Osteoblast (primary cell): ENCODE measurements around the gene PKP1. TPM values are rescaled to one million over a fixed set of nuclear protein-coding genes. Genes with fewer than 3 reads are reported as not detected.

ENCODE experiments used
- DNase-seq: peaks from one replicate; pipeline ENCODE4 v3.0.0; 2011; ENCODE audit warnings: low spot score, mixed read lengths; ENCODE audit not compliant: insufficient read length; ENCODE audit errors: missing footprints
- H2AFZ ChIP-seq: 2 replicates; pipeline ENCODE4 v1.6.0; 2011; ENCODE audit warnings: mild to moderate bottlenecking, low read length
- H3K27ac ChIP-seq: 2 replicates; pipeline ENCODE4 v1.5.1; 2011; ENCODE audit warnings: mild to moderate bottlenecking, low read depth, low read length, moderate library complexity
- H3K27me3 ChIP-seq: 2 replicates; pipeline ENCODE4 v1.6.0; 2012; ENCODE audit warnings: mild to moderate bottlenecking, control low read depth, inconsistent platforms, low read length, moderate library complexity; ENCODE audit not compliant: insufficient read depth
- H3K36me3 ChIP-seq: 2 replicates; pipeline ENCODE4 v1.5.1; 2011; ENCODE audit warnings: mild to moderate bottlenecking, low read length, control low read depth, moderate library complexity; ENCODE audit not compliant: insufficient read depth
- H3K4me1 ChIP-seq: 2 replicates; pipeline ENCODE4 v1.5.1; 2011; ENCODE audit warnings: mild to moderate bottlenecking, low read length, control low read depth, moderate library complexity; ENCODE audit not compliant: insufficient read depth
- H3K4me2 ChIP-seq: 2 replicates; pipeline ENCODE4 v1.6.0; 2011; ENCODE audit warnings: mild to moderate bottlenecking, low read length; ENCODE audit not compliant: insufficient read depth
- H3K4me3 ChIP-seq: fragments of 200-600 bp; sonication (generic); 3 replicates; pipeline ENCODE4 v1.5.1; 2012; ENCODE audit warnings: mild to moderate bottlenecking, low read length, inconsistent platforms; ENCODE audit not compliant: insufficient read depth
- H3K79me2 ChIP-seq: 2 replicates; pipeline ENCODE4 v1.6.0; 2012; ENCODE audit warnings: mild to moderate bottlenecking, low read length, control low read depth, inconsistent platforms; ENCODE audit not compliant: insufficient read depth
- H3K9me3 ChIP-seq: 2 replicates; pipeline ENCODE4 v1.5.1; 2011; ENCODE audit warnings: low read depth, low read length, control low read depth
- H4K20me1 ChIP-seq: 2 replicates; pipeline ENCODE4 v1.6.0; 2012; ENCODE audit warnings: mild to moderate bottlenecking, low read length, control low read depth; ENCODE audit not compliant: insufficient read depth
- CTCF ChIP-seq: IDR thresholded peaks from 2 replicates; pipeline ENCODE4 v1.5.1; 2011; ENCODE audit warnings: mild to moderate bottlenecking, low read depth, low read length, moderate library complexity; ENCODE audit errors: extremely low read depth
- total RNA-seq: library from RNA; depleted of rRNA; stranded (reverse); fragments of >200 nt; gene quantifications from 2 replicates; pipeline ENCODE4 v1.2.3, GENCODE V29; 2012

PKP1 gene
- total RNA-seq, 1 donor, result under 0.01 TPM

GRCh38 chr1:201321826-201322390, 38.6 kb downstream of the PKP1 start:
- Histone ChIP-seq H3K36me3 (no peaks in the 10 kb centered on the region), H3K4me3 (no peak overlapping the region)
- TF ChIP-seq CTCF, result no peak

GRCh38 chr1:201322653-201323510, 39.6 kb downstream of the PKP1 start:
- no peak overlapping the region for H2AFZ ChIP-seq
- no peaks in the 10 kb centered on the region for H3K27me3 ChIP-seq
- TF ChIP-seq CTCF, result no peak
- H3K36me3 ChIP-seq, result no peaks in the 10 kb centered on the region
- H3K27ac ChIP-seq, result no peak overlapping the region
- no peaks in the 10 kb centered on the region for H3K79me2 ChIP-seq
- H3K4me2 ChIP-seq, result no peak overlapping the region
- H3K4me1 ChIP-seq, result no peaks in the 10 kb centered on the region
- no peak for DNase-seq
- no peak overlapping the region for H3K4me3 ChIP-seq
- H3K9me3 ChIP-seq, result no peaks in the 10 kb centered on the region
- no peaks in the 10 kb centered on the region for H4K20me1 ChIP-seq

More at GRCh38 chr1:201321826-201322390, 38.6 kb downstream of the PKP1 start:
- no peaks in the 10 kb centered on the region for H3K4me1 ChIP-seq
- no peaks in the 10 kb centered on the region for H3K27me3 ChIP-seq
- H3K4me2 ChIP-seq, result no peak overlapping the region
- no peaks in the 10 kb centered on the region for H3K9me3 ChIP-seq
- no peak for DNase-seq
- H2AFZ ChIP-seq, result no peak overlapping the region
- H3K27ac ChIP-seq, result no peak overlapping the region
- H4K20me1 ChIP-seq, result no peaks in the 10 kb centered on the region
- H3K79me2 ChIP-seq, result no peaks in the 10 kb centered on the region

- Histone ChIP-seq H3K27ac (no peak overlapping the region), H3K4me1 (peaks cover 1% of the 10 kb centered on the region), H3K4me2 (no peak overlapping the region), H2AFZ (no peak overlapping the region), H3K4me3 (no peak overlapping the region), H3K9me3 (no peaks in the 10 kb centered on the region), H3K27me3 (no peaks in the 10 kb centered on the region), H3K79me2 (no peaks in the 10 kb centered on the region), H4K20me1 (no peaks in the 10 kb centered on the region), H3K36me3 (no peaks in the 10 kb centered on the region)
- DNase-seq, result no peak
- TF ChIP-seq CTCF, result no peak
Observed at GRCh38 chr1:201324306-201324705, 41.0 kb downstream of the PKP1 start.

- no peak overlapping the region for H2AFZ ChIP-seq
- no peaks in the 10 kb centered on the region for H3K27me3 ChIP-seq
- no peaks in the 10 kb centered on the region for H3K36me3 ChIP-seq
- H3K79me2 ChIP-seq, result no peaks in the 10 kb centered on the region
- H3K9me3 ChIP-seq, result no peaks in the 10 kb centered on the region
- no peak overlapping the region for H3K4me2 ChIP-seq
- no peak for DNase-seq
- H3K27ac ChIP-seq, result no peak overlapping the region
- no peaks in the 10 kb centered on the region for H4K20me1 ChIP-seq
- TF ChIP-seq CTCF, result no peak
- no peak overlapping the region for H3K4me3 ChIP-seq
- H3K4me1 ChIP-seq, result peaks cover 6% of the 10 kb centered on the region
Observed at GRCh38 chr1:201324821-201325677, 41.7 kb downstream of the PKP1 start.
